Measurements from ENCODE around the gene PLLP. TPM values are rescaled to one million over a fixed set of nuclear protein-coding genes. Genes with fewer than 3 reads are reported as not detected.

The PLLP gene
- polyA plus RNA-seq, 1 donor (not counting 4 experiments of a cell fraction or from before 2014, with no cell fraction given) = 8.7 TPM

DNA sequence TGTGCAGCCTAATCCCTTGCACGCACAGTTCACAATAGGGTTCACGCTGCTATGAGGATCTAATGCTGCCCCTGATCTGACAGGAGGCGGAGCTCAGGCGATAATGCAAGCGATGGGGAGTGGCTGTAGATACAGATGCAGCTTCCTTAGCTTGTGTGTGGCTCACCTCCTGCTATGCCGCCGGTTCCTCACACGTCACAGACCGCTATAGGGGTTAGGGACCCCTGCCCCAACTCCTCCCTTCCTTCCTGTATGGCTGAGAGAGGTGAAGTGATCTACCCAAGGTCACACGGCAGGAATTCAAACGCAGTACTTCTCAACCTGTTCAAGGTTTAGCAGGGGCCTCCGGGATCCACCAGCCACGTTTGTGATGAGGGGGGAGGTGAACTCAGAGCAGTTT lies 13.4 kb upstream of the PLLP start:
- TF ChIP-seq, protein P1, sequence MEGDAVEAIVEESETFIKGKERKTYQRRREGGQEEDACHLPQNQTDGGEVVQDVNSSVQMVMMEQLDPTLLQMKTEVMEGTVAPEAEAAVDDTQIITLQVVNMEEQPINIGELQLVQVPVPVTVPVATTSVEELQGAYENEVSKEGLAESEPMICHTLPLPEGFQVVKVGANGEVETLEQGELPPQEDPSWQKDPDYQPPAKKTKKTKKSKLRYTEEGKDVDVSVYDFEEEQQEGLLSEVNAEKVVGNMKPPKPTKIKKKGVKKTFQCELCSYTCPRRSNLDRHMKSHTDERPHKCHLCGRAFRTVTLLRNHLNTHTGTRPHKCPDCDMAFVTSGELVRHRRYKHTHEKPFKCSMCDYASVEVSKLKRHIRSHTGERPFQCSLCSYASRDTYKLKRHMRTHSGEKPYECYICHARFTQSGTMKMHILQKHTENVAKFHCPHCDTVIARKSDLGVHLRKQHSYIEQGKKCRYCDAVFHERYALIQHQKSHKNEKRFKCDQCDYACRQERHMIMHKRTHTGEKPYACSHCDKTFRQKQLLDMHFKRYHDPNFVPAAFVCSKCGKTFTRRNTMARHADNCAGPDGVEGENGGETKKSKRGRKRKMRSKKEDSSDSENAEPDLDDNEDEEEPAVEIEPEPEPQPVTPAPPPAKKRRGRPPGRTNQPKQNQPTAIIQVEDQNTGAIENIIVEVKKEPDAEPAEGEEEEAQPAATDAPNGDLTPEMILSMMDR (optimal IDR thresholded peaks at IDR 0.05 in 1 of 3, IDR thresholded peaks at IDR 0.05 in 1 of 3, conservative IDR thresholded peaks at IDR 0.05 in 1 of 3; ENCODE audit: extremely low read depth in 1 of 3, insufficient read depth in 2 of 3, low read length in 3 of 3) = no peak
- no peak for TF ChIP-seq EZH2 (IDR thresholded peaks at IDR 0.05; ENCODE audit: low read length)
- no peaks in the 10 kb centered on the region for H4K20me1 ChIP-seq (ENCODE audit: control insufficient read depth, extremely low read depth, insufficient read depth, low read length)
- H3K9ac ChIP-seq (ENCODE audit: control insufficient read depth, extremely low read depth, insufficient read depth, low read length) = no peak overlapping the region
- H3K4me1 ChIP-seq (ENCODE audit: control insufficient read depth, extremely low read depth, insufficient read depth, low read length) = peaks cover 14% of the 10 kb centered on the region
- no peaks in the 10 kb centered on the region for H3K27me3 ChIP-seq (ENCODE audit: control insufficient read depth, extremely low read depth, insufficient read depth, low read length)
- dilution Hi-C loops (cut with MboI; ENCODE audit: extremely low pct_ligation_motif_present, low sequenced_read_pairs) = no loop called here
- DNase-seq (ENCODE audit: low read depth, low spot score) = no peak
- no peak overlapping the region for H3K4me3 ChIP-seq (ENCODE audit: control insufficient read depth in 2 of 3, extremely low read depth in 1 of 3, insufficient read depth in 2 of 3, low read depth in 1 of 3, low read length in 3 of 3)
- H3K9me1 ChIP-seq (ENCODE audit: control insufficient read depth, extremely low read depth, insufficient read depth, low read length) = no peaks in the 10 kb centered on the region
- H3K9me3 ChIP-seq (ENCODE audit: control insufficient read depth, low read depth, low read length) = no peaks in the 10 kb centered on the region
- no peak overlapping the region for H2AFZ ChIP-seq (ENCODE audit: control insufficient read depth, low read length)
- H3K79me2 ChIP-seq (ENCODE audit: control insufficient read depth, insufficient read depth, low read length) = no peaks in the 10 kb centered on the region
- FAIRE-seq = no peak
- no peak overlapping the region for H3K4me2 ChIP-seq (ENCODE audit: control insufficient read depth, extremely low read depth, insufficient read depth, low read depth, low read length)
- no peaks in the 10 kb centered on the region for H3K36me3 ChIP-seq (ENCODE audit: control insufficient read depth in 2 of 2, extremely low read depth in 1 of 2, insufficient read depth in 2 of 2, low read length in 2 of 2)
- no peak overlapping the region for H3K27ac ChIP-seq (ENCODE audit: control insufficient read depth, insufficient read depth, low read length)

DNA sequence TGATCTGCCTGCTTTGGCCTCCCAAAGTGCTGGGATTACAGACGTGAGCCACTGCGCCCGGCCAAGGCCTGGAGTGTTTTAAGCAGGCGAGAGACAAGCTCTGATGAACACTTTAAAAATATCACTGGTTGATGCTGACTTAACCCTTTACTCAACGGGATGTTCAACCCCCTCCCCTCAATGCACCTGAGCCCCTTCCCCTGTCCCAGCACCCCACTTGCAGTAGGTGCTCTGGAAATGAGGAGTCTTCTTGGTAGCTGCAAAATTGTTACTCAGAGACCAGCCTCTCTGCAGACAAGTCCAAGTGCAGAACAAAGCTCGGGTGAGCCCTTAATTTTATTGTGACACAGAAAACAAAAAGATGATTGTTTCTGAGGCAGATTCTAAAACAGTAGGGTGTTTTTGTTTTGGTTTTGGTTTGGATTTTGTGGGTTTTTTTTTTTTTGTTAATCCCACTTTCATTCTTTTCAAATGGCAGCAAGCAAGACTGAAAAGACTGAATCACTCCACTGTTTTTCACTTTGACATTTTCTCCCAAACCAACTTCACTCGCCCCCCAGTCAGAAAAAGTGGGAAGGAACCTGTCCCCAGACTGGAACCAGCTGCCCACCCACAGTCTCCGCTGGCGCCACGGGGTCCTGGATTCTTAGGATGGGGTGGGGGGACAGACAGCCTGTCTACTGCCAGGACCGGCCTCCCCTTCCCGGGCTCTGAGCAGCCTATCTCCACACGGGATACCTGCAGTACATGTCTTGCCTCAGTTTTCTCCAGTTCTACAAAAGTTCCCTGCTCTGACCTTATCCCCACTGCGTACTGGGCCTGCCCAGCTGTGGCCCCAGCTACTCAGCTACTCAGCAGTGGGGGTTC lies 5.2 kb upstream of the PLLP start:
- Histone ChIP-seq H2AFZ (ENCODE audit: control insufficient read depth, low read length) (no peak overlapping the region), H3K27ac (ENCODE audit: control insufficient read depth, insufficient read depth, low read length) (no peak overlapping the region), H3K4me2 (ENCODE audit: control insufficient read depth, extremely low read depth, insufficient read depth, low read depth, low read length) (no peak overlapping the region), H3K9me1 (ENCODE audit: control insufficient read depth, extremely low read depth, insufficient read depth, low read length) (no peaks in the 10 kb centered on the region), H4K20me1 (ENCODE audit: control insufficient read depth, extremely low read depth, insufficient read depth, low read length) (no peaks in the 10 kb centered on the region), H3K36me3 (ENCODE audit: control insufficient read depth in 2 of 2, extremely low read depth in 1 of 2, insufficient read depth in 2 of 2, low read length in 2 of 2) (no peaks in the 10 kb centered on the region), H3K4me3 (ENCODE audit: control insufficient read depth in 2 of 3, extremely low read depth in 1 of 3, insufficient read depth in 2 of 3, low read depth in 1 of 3, low read length in 3 of 3) (no peak overlapping the region), H3K9ac (ENCODE audit: control insufficient read depth, extremely low read depth, insufficient read depth, low read length) (no peak overlapping the region), H3K27me3 (ENCODE audit: control insufficient read depth, extremely low read depth, insufficient read depth, low read length) (no peaks in the 10 kb centered on the region), H3K79me2 (ENCODE audit: control insufficient read depth, insufficient read depth, low read length) (no peaks in the 10 kb centered on the region), H3K4me1 (ENCODE audit: control insufficient read depth, extremely low read depth, insufficient read depth, low read length) (no peaks in the 10 kb centered on the region), H3K9me3 (ENCODE audit: control insufficient read depth, low read depth, low read length) (no peaks in the 10 kb centered on the region)
- FAIRE-seq = no peak
- dilution Hi-C loops (cut with MboI; ENCODE audit: extremely low pct_ligation_motif_present, low sequenced_read_pairs) = no loop called here
- TF ChIP-seq EZH2 (IDR thresholded peaks at IDR 0.05; ENCODE audit: low read length) = no peak
- TF ChIP-seq, protein P1 (optimal IDR thresholded peaks at IDR 0.05 in 1 of 3, IDR thresholded peaks at IDR 0.05 in 1 of 3, conservative IDR thresholded peaks at IDR 0.05 in 1 of 3; ENCODE audit: extremely low read depth in 1 of 3, insufficient read depth in 2 of 3, low read length in 3 of 3) = no peak
- no peak for DNase-seq (ENCODE audit: low read depth, low spot score)
